BLaER1 (cell line): ENCODE results near the gene SACM1L.

Experiments
- H3K27ac ChIP-seq: shearing (Covaris generic); formaldehyde crosslinking; 2 replicates; pipeline ENCODE4 v1.8.1; 2022
- H3K27me3 ChIP-seq: shearing (Covaris generic); formaldehyde crosslinking; 2 replicates; pipeline ENCODE4 v1.8.1; 2022
- H3K36me3 ChIP-seq: shearing (Covaris generic); formaldehyde crosslinking; 2 replicates; pipeline ENCODE4 v1.8.1; 2022
- H3K4me1 ChIP-seq: shearing (Covaris generic); formaldehyde crosslinking; 2 replicates; pipeline ENCODE4 v1.8.1; 2022
- H3K4me2 ChIP-seq: shearing (Covaris generic); formaldehyde crosslinking; 2 replicates; pipeline ENCODE4 v1.8.1; 2022
- H3K4me3 ChIP-seq: shearing (Covaris generic); formaldehyde crosslinking; 2 replicates; pipeline ENCODE4 v1.8.1; 2022
- H3K9ac ChIP-seq: shearing (Covaris generic); formaldehyde crosslinking; 2 replicates; pipeline ENCODE4 v1.8.1; 2022
- H3K9me3 ChIP-seq: shearing (Covaris generic); formaldehyde crosslinking; 2 replicates; pipeline ENCODE4 v1.8.1; 2022
- H4K20me1 ChIP-seq: shearing (Covaris generic); formaldehyde crosslinking; 2 replicates; pipeline ENCODE4 v1.8.1; 2022
- Cebpa-rat ChIP-seq: shearing (Covaris generic); IDR thresholded peaks from 2 replicates; pipeline ENCODE4 v1.8.1; 2022

The SACM1L gene

GRCh38 chr3:45666757-45667431 lies 22.3 kb upstream of the SACM1L start:
- H3K4me2 ChIP-seq: no peak overlapping the region
- no peak for TF ChIP-seq Cebpa-rat
- H4K20me1 ChIP-seq: peaks cover 32% of the 10 kb centered on the region
- no peak overlapping the region for H3K4me3 ChIP-seq
- no peaks in the 10 kb centered on the region for H3K9me3 ChIP-seq
- H3K27me3 ChIP-seq: no peaks in the 10 kb centered on the region
- H3K36me3 ChIP-seq: peaks cover 64% of the 10 kb centered on the region
- H3K9ac ChIP-seq: no peak overlapping the region
- no peak overlapping the region for H3K27ac ChIP-seq
- H3K4me1 ChIP-seq: peaks cover 40% of the 10 kb centered on the region

GRCh38 chr3:45667569-45667934 lies 21.6 kb upstream of the SACM1L start:
- H3K9ac ChIP-seq: no peak overlapping the region
- no peaks in the 10 kb centered on the region for H3K9me3 ChIP-seq
- H3K27me3 ChIP-seq: no peaks in the 10 kb centered on the region
- H3K4me2 ChIP-seq: no peak overlapping the region
- no peak overlapping the region for H3K4me3 ChIP-seq
- peaks cover 26% of the 10 kb centered on the region; the same call in 1 of the 2 replicates for H4K20me1 ChIP-seq
- peaks cover 71% of the 10 kb centered on the region for H3K36me3 ChIP-seq
- TF ChIP-seq Cebpa-rat: no peak
- H3K27ac ChIP-seq: no peak overlapping the region
- peaks cover 40% of the 10 kb centered on the region for H3K4me1 ChIP-seq

GRCh38 chr3:45670436-45670835 lies 18.8 kb upstream of the SACM1L start:
- no peaks in the 10 kb centered on the region for H3K27me3 ChIP-seq
- peaks cover 99% of the 10 kb centered on the region for H3K36me3 ChIP-seq
- peaks cover 21% of the 10 kb centered on the region for H3K4me1 ChIP-seq
- H3K9me3 ChIP-seq: no peaks in the 10 kb centered on the region
- no peak overlapping the region for H3K4me3 ChIP-seq
- no peaks in the 10 kb centered on the region for H4K20me1 ChIP-seq
- H3K27ac ChIP-seq: no peak overlapping the region
- no peak overlapping the region for H3K4me2 ChIP-seq
- TF ChIP-seq Cebpa-rat: no peak
- no peak overlapping the region for H3K9ac ChIP-seq

GRCh38 chr3:45670991-45671390 lies 18.2 kb upstream of the SACM1L start:
- H3K27ac ChIP-seq: no peak overlapping the region
- H3K9me3 ChIP-seq: no peaks in the 10 kb centered on the region
- no peaks in the 10 kb centered on the region for H4K20me1 ChIP-seq
- no peak overlapping the region for H3K4me2 ChIP-seq
- H3K4me1 ChIP-seq: peaks cover 20% of the 10 kb centered on the region
- no peaks in the 10 kb centered on the region for H3K27me3 ChIP-seq
- H3K9ac ChIP-seq: no peak overlapping the region
- H3K36me3 ChIP-seq: peaks cover 100% of the 10 kb centered on the region
- TF ChIP-seq Cebpa-rat: no peak
- H3K4me3 ChIP-seq: no peak overlapping the region

- H3K27me3 ChIP-seq: no peaks in the 10 kb centered on the region
- H3K4me1 ChIP-seq: peaks cover 29% of the 10 kb centered on the region
- TF ChIP-seq Cebpa-rat: no peak
- no peaks in the 10 kb centered on the region for H3K9me3 ChIP-seq
- no peak overlapping the region for H3K27ac ChIP-seq
- no peak overlapping the region for H3K4me3 ChIP-seq
- no peak overlapping the region for H3K4me2 ChIP-seq
- no peaks in the 10 kb centered on the region for H4K20me1 ChIP-seq
- H3K36me3 ChIP-seq: peaks cover 91% of the 10 kb centered on the region
- no peak overlapping the region for H3K9ac ChIP-seq
These were observed 15.9 kb upstream of the SACM1L start for GRCh38 chr3:45673273-45673672.

GRCh38 chr3:45676325-45677032 lies 12.7 kb upstream of the SACM1L start:
- Histone ChIP-seq H3K9ac (peak overlapping the region; percentile 64; the same call in 1 of the 2 replicates), H3K4me2 (peak overlapping the region; percentile 77), H3K9me3 (no peaks in the 10 kb centered on the region), H3K27me3 (no peaks in the 10 kb centered on the region), H3K4me1 (peaks cover 22% of the 10 kb centered on the region), H3K4me3 (peak overlapping the region; percentile 0; the same call in 1 of the 2 replicates), H3K27ac (peak overlapping the region; percentile 72), H4K20me1 (no peaks in the 10 kb centered on the region), H3K36me3 (peaks cover 88% of the 10 kb centered on the region)
- no peak for TF ChIP-seq Cebpa-rat

GRCh38 chr3:45677033-45677446 lies 12.2 kb upstream of the SACM1L start:
- Histone ChIP-seq H3K4me2 (peak overlapping the region; percentile 77), H3K27ac (peak overlapping the region; percentile 72), H3K36me3 (peaks cover 88% of the 10 kb centered on the region), H3K27me3 (no peaks in the 10 kb centered on the region), H3K4me3 (peak overlapping the region; percentile 0; the same call in 1 of the 2 replicates), H3K4me1 (peaks cover 22% of the 10 kb centered on the region), H3K9ac (peak overlapping the region; percentile 64; the same call in 1 of the 2 replicates), H3K9me3 (no peaks in the 10 kb centered on the region), H4K20me1 (no peaks in the 10 kb centered on the region)
- peak; percentile 83 for TF ChIP-seq Cebpa-rat

GRCh38 chr3:45677841-45678240 lies 11.4 kb upstream of the SACM1L start:
- Histone ChIP-seq H3K27ac (peak overlapping the region; percentile 72; the same call in 1 of the 2 replicates), H3K4me2 (no peak overlapping the region)
- no peak for TF ChIP-seq Cebpa-rat

GRCh38 chr3:45679805-45680204 lies 9.4 kb upstream of the SACM1L start:
- TF ChIP-seq Cebpa-rat: no peak
- Histone ChIP-seq H3K9ac (no peak overlapping the region), H3K27ac (no peak overlapping the region)

More at GRCh38 chr3:45677841-45678240, 11.4 kb upstream of the SACM1L start:
- Histone ChIP-seq H3K27me3 (no peaks in the 10 kb centered on the region), H3K4me3 (no peak overlapping the region), H3K9ac (no peak overlapping the region), H3K9me3 (peaks cover 6% of the 10 kb centered on the region; the same call in 1 of the 2 replicates), H3K4me1 (peaks cover 22% of the 10 kb centered on the region), H3K36me3 (peaks cover 88% of the 10 kb centered on the region), H4K20me1 (no peaks in the 10 kb centered on the region)

GRCh38 chr3:45681221-45681620 lies 8.0 kb upstream of the SACM1L start:
- no peak overlapping the region for H3K9ac ChIP-seq
- H3K36me3 ChIP-seq: peaks cover 57% of the 10 kb centered on the region
- H3K27ac ChIP-seq: no peak overlapping the region
- TF ChIP-seq Cebpa-rat: no peak
- H4K20me1 ChIP-seq: no peaks in the 10 kb centered on the region
- H3K4me3 ChIP-seq: no peak overlapping the region
- peaks cover 15% of the 10 kb centered on the region for H3K4me1 ChIP-seq
- peaks cover 7% of the 10 kb centered on the region; the same call in 1 of the 2 replicates for H3K9me3 ChIP-seq
- H3K27me3 ChIP-seq: no peaks in the 10 kb centered on the region
- no peak overlapping the region for H3K4me2 ChIP-seq

More at GRCh38 chr3:45679805-45680204, 9.4 kb upstream of the SACM1L start:
- Histone ChIP-seq H4K20me1 (no peaks in the 10 kb centered on the region), H3K4me3 (no peak overlapping the region), H3K9me3 (peaks cover 7% of the 10 kb centered on the region; the same call in 1 of the 2 replicates), H3K36me3 (peaks cover 70% of the 10 kb centered on the region), H3K4me2 (no peak overlapping the region), H3K4me1 (peaks cover 22% of the 10 kb centered on the region), H3K27me3 (no peaks in the 10 kb centered on the region)
